GM10847 (cell line): ENCODE results near the gene AZU1.

Experiments used
- POLR2A ChIP-seq: IDR thresholded peaks from 2 replicates; pipeline ENCODE4 v1.6.1; 2011; ENCODE audit not compliant: insufficient read length; ENCODE audit errors: extremely low read depth

Gene AZU1

GRCh38 chr19:827710-828321 is at the start of gene AZU1:
TSS of gene AZU1 (plus strand) at chr19:827837. CDS start at chr19:827847, 10 bp downstream.
- no peak for TF ChIP-seq POLR2A

- no peak for TF ChIP-seq POLR2A
Observed at GRCh38 chr19:778910-779653, 48.6 kb upstream of the AZU1 start.

- no peak for TF ChIP-seq POLR2A
Observed at GRCh38 chr19:780935-781334, 46.7 kb upstream of the AZU1 start.

- no peak for TF ChIP-seq POLR2A
Observed at GRCh38 chr19:781800-782184, 45.8 kb upstream of the AZU1 start.

- no peak for TF ChIP-seq POLR2A
Observed at GRCh38 chr19:782185-782877, 45.3 kb upstream of the AZU1 start.

- TF ChIP-seq POLR2A, result no peak
Observed at GRCh38 chr19:782878-783668, 44.6 kb upstream of the AZU1 start.

- TF ChIP-seq POLR2A, result no peak
Observed at GRCh38 chr19:784541-784940, 43.1 kb upstream of the AZU1 start.

GRCh38 chr19:787536-787935 is 40.1 kb upstream of the AZU1 start:
- no peak for TF ChIP-seq POLR2A

- TF ChIP-seq POLR2A, result no peak
Observed at GRCh38 chr19:788686-788982, 39.0 kb upstream of the AZU1 start.

GRCh38 chr19:788983-789700 is 38.5 kb upstream of the AZU1 start:
- TF ChIP-seq POLR2A, result no peak

GRCh38 chr19:789701-790060 is 38.0 kb upstream of the AZU1 start:
- no peak for TF ChIP-seq POLR2A

GRCh38 chr19:791007-791566 is 36.5 kb upstream of the AZU1 start:
- TF ChIP-seq POLR2A, result no peak

GRCh38 chr19:791567-792305 is 35.9 kb upstream of the AZU1 start:
- TF ChIP-seq POLR2A, result no peak

- no peak for TF ChIP-seq POLR2A
Observed at GRCh38 chr19:792306-792885, 35.2 kb upstream of the AZU1 start.
